Central memory CD4-positive, alpha-beta T cell (primary cell): ENCODE results near the gene TUBB2A.
A peak's percentile ranks its signal among the peaks of the same experiment; 100 is the strongest.
"Not testable (repeated sequence)": the region's sequence is repeated elsewhere in the genome, so short reads cannot be mapped to it uniquely, and the experiment has no call there.

Experiments
- DNase-seq: peaks from one replicate; pipeline ENCODE4 v3.0.0; 2022
- total RNA-seq, 3 experiments: gene quantifications; one replicate each; lab custom pipeline; 2026; lab: John Stamatoyannopoulos, UW

The TUBB2A gene
- 3.3 to 77.2 (median 5.6) reads per million in 3 experiments for total RNA-seq

DNA sequence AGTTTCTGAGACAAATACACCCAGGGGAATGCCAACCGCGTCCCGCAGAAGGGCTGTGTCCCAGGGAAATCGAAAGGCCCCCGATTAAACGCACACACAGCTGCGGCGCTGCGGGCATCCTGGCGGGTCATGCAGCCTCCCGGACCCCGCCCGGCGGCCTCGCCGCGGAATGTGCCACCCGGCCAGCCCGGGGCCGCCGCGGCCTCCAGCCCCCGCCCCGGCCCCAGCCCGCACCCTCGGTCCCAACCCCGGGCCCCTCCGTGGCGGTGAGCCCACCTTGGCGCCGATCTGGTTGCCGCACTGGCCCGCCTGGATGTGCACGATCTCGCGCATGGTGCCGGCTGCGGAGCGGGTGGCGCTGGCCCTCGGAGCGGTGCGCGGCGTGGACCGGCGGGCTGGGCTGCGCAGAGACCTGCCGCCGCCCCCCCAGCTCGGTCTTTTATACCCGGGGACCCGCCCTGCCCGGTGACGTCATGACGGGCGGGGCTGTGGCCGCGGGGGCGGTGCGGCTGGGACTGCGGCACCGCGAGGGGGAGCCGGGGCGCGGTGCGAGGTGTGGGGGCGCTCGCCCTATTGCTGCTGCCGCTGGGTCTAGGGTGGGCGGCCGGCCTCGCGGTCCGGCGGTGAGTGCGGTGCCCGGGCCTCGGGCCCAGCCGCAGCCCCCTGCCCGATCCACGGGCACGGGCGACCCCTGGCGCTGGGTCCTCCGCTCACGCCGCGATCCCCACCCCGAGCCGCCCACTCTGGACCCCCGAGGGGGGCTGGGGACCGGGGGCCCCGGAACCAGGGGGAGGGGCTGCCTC is at the start of gene TUBB2A:
TSS of gene TUBB2A (minus strand) at position 414 of the 803 bp plus-strand sequence. CDS start at position 333, 81 bp downstream.
- DNase-seq, result peak; percentile 90

DNA sequence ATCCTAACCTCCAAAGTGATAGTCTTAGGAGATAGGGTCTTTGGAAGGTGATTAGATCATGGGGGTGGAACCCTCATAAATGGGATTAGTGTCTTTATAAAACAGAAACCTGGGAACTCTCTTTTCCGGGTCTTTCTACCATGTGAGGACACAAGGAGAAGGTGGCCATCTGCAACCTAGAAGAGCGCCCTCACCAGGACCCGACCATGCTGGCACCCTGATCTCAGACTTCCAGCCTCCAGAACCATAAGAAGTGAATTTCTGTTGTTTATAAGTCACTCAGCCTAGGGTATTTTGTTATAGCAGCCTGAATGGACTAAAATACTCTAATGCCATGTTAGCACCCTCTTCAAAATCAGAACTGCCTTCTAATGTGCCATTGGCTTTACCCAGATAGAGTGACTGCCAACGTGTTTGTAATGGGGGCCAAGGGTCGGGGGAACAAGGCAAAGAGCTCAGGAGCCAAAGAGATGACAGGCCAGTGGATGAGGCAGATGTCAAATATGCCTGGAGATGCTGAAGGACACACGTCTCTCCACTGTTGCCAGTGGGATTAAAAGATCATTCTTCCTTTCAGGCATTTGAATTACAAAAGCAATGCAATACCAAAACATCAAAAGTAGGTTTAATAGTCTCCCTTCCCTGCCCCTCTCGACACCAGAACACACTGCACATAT is 49.1 kb upstream of the TUBB2A start:
- DNase-seq, result no peak

DNA sequence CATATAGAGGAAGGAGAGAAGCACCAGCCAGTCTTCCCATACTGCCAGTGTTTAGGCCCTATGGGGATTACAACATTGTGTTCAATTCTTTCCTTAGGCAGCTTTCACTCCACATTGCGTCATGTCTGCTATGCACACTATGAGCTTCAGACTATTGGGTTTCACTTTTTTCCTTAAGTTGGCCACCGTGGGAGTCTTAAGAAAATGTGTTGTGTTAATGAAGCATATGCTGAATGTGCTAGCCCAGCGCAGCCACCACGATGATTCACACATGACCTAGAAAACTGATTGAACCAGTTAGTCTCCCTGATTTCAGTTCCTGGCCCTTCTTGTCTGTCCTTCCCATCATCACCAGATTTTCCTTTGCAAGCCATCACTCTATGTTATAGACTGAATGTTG is 48.6 kb upstream of the TUBB2A start:
- DNase-seq, result no peak

DNA sequence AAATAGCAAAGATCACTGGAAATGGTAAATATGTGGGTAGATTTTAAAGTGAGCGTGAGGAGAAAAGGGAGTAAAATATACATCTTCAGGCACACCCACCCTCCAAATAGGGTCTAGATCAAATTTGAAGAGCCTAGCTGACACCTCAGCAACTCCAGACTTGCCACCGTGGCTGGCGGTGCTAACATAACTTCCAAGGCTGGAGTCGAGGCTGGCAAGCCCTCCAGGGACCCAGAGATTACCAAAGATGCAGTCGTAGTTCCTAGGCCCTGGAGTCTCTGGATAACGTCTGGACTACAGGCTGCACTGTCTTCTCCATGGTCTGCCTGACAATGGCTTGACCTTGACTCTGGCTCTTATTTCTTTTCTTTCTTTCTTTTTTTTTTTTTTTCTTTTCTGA is 47.6 kb upstream of the TUBB2A start:
- no peak for DNase-seq

DNA sequence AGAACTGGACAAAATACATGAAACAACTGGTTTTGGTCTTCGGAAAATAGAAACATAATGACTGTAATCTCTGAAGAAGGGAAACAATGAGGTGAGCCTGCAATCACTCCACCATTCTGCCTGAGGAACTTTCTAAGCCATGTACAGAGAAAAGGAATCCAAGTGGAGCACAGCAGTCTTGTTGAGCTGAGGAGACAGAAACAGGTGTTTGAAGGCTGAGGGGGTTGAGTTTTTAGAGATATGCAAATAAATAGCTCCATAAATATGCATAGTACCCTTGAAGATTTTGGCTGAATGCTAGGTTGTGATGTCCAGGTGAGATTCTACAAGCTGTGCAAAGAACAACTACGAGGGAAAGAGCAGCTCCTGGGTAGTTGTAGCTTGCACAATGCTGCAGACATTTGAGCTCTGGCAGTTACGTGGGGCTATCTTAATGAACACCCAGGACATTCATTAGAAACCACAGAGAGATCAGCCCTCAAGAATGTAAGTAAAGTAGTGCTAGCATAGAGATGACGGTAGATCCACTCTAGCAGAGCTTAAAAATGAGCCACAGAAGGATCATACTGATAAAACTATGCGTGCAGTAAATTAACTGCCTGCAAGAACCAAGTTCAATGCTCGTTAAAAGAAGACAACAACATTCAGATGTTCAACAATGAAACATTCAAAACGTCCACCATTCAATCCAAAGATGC is 45.8 kb upstream of the TUBB2A start:
- DNase-seq, result no peak

DNA sequence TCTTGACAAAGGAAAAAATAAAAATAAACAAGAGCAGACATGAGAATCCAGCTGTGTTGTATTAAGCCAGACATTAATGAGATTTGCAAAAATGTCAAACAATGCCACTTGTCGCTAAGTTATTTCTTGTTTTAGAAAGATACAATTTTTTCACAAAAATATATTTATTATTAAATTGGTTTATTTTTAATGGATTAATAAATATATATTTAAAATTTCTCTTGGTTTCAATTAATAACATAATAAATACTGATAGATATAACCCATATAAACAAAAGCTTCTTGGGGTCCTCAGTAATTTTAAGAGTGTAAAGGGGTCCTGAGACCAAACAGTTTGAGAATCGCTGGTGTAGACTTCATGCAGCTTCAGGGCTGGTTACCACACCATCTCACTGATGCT is 44.0 kb upstream of the TUBB2A start:
- DNase-seq, result no peak

DNA sequence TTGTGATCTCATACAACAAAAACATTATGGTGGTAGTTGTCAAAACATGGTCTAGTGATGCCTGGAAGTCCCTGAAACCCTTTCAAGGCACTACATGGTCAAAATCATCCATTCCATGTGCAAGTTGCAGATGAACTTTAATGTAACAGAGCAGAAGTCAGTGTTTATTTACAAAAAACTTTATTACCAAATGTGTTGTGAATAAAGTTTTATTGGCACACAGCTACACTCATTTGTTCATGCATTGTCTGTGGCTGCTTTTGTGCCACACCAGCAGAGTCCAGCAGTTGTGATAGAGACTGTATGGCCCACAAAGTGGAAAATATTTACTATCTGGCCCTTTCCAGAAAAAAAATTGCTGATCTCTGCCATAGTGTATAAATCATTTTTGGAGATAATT is 43.3 kb upstream of the TUBB2A start:
- no peak for DNase-seq

DNA sequence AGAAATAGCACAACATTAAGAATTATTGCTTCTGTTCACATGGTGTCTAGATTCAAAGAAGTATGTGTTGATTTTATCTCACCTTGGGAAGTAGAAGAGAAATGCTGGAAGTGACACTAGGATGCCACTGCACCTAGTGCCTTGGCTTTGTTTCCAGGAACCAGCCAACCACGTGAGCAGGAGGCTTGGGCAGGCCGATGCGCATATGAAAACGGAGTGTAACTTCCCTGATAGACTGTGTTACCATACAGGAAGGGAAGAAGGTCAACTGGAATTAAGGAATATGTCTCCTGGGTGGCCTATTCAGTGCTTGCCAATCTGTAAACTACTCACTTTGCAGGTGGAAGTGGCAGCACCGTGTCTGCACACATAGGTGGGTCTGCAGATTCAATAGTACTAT is 42.0 kb upstream of the TUBB2A start:
- no peak for DNase-seq

DNA sequence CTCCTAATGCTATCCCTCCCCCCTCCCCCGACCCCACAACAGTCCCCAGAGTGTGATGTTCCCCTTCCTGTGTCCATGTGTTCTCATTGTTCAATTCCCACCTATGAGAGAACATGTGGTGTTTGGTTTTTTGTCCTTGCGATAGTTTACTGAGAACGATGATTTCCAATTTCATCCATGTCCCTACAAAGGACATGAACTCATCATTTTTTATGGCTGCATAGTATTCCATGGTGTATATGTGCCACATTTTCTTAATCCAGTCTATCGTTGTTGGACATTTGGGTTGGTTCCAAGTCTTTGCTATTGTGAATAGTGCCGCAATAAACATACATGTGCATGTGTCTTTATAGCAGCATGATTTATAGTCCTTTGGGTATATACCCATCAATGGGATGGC is 40.4 kb upstream of the TUBB2A start:
- not testable (repeated sequence) for DNase-seq

DNA sequence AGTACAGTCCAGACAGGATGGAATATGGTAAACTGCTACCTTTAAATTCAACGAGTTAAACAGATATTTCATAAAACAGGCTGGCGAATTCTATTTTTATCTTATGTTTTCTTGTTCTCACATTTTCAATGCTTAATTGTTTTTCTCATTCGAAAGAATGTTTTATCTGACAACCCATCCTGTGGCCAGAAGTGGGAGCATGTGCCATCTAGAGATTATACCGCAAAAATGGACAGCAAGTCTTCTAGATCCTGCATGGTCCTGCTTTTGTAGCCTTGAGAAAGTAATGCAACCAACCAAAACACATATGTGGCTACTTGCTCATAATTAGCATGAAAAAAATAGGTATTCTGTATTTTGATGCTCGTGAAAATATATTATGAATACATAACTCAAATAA is 39.4 kb upstream of the TUBB2A start:
- no peak for DNase-seq

DNA sequence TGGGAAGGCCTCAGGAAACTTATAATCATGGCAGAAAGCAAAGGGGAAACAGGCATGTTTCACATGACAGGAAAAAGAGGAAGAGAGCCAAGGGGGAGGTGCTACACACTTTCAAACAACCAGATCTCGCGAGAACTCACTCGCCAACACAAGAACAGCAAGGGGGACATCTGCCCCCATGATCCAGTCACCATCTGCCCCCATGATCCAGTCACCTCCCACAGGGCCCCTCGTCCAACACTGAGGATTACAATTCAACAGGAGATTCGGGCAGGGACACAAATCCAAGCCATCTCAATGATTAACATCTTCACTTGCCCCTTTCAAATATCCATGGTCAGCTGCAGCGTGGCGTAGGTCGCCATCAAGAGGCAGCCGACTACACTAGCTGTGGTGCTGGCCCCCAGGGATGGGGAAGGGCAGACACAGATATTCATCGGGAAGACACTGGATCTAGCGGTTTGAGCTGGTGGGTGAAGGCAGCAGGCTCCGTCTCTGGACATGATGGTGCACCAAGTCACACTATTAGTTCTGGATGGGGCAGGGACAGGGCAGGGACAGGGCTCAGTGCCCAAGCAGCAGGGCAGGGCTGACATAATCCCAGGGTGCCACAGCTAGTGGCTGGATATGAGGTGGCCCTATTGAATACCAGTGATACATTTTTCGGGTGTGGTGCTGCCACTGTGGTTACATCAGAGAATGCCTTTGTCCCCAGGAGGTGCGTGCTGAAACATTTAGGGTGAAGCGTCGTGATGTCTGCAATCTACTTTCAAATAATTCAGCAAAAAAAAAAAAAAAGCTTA is 38.6 kb upstream of the TUBB2A start:
- DNase-seq, result no peak

DNA sequence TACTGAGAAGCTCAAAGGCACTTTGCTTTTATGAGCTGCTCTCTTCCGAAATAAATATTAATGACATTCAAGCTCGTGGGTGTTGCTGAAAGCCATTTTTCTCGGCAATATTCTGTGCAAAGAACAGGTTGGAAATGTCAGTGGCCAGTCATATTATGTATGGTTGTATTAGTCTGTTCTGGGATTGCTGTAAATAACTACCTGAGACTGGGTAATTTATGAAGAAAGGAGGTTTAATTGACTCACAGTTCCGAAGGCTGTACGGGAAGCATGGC is 38.0 kb upstream of the TUBB2A start:
- DNase-seq, result no peak

DNA sequence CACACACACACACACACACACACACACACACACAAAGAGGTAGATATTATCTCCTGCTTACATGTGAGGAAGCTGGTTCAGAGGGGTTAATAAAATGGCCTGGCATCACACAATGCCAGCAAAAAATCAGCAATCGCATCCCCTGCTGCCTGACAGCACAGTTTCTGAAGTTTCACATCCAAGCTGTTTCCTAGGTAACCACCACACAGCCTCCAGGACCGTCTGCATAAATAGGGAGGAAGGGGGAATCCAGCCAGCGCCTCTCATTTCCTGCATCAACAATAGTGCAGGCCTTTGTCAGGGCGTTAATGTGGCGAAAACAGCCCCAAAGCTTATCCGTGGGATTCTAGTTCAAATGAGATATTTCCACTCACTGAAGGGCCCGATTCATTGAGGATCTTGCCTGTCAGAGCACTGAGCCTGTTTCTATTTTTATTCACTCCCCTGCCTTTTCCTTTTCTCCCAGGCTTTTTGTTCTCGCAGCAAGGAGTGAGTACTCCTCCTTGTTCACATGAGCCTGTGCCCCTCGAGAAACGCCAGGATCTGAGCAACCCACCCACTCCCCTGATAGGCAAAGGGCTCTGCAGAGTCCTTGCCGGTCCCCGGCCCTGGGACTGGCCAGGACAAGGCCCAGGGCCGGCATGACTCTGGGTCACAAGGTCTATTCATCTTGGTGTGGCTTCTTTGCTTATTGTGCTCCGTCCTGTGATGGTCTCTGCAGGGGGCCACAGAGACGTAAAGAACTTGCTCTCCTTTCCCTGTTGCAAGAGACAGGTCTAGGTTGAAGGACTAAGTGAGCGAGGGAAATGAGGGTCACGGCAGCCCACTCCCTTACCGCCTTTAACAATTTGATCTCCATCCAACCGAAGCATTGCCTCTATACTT is 37.4 kb upstream of the TUBB2A start:
- no peak for DNase-seq

DNA sequence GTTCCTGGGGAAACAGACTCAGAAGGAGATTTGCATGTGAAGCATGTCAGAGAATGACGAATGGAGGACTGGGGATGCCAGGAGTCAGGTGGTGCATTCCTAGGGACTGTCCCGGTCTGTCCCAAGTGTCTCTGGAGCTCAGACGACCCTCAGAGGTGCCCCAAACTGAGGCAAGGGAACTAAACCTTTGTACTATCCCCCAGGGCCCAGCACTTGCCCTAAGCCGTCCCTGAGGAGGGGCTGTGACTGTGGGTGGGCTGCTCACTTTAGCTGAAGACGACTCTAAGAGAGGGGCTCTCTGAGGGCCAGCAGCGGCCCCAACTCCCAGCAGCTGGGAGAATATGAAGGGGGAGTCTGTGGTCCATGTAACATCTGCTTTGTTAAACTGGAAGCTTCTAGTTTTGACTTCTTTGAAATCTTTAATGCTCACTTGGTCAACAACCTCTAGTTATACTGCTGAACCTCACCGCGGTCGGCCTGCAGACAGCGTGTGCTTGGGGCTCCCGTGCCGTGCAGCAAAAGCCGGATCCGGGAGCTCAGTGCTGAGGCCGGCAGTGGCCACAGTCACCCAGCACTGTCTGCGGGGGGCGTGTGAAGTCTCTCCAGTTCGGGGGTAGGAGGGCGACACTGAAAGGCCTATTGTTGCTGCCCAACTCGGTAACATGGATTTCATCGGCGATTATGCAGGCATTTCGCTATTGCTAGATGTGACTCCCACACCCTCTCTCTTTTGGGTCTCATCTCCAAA is 35.9 kb upstream of the TUBB2A start:
- no peak for DNase-seq

DNA sequence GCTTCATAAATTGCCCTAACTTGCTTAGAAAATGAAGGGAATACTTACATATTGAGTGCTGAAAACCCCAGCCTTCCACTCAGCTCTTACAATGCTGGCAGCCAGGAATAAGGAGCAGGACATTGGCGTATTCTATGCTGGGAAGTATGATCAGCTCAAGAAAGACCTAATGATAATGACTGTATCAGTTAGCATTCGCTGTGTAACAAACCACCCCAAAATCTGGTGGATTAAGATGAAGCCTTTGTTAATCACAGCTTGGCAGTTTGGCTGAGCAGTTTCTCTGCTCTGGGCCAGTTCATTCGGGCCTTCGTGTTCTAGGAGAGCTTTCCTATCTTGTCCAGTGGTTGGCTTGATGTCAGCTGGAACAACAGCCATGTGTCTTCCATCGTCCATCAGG is 33.4 kb upstream of the TUBB2A start:
- no peak for DNase-seq

DNA sequence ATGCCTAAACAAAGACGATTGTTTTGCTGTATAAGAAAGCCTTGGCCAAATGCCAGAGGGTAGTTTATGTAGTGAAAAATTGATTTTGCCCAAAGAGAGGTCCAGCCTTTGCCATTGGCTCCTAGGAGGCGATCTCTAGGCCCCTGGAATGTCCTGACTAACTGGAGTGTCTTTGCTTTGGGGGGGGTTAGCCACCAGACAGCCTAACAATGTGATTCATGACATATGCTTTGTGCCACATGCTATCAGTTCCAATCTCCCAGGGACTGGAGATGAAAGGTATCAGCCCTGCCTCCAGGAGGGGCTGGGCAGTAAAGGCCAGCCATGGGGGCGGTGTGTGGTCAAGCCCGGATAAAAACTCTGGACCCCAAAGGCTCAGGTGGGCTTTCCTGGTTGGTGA is 32.7 kb upstream of the TUBB2A start:
- DNase-seq, result no peak

DNA sequence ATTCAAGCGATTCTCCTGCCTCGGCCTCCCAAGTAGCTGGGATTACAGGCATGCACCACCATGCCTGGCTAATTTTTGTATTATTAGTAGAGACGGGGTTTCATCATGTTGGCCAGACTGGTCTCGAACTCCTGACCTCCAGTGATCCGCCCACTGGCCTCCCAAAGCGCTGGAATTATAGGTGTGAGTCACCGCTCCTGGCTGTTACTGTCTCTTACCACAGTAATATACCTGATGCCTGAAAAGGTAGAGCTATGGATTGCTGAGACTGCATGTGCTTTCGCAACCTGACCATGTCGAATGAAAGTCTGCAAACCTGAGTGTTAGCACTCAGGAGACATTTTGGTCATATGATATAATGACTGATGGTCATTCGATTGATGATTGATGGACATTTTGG is 31.8 kb upstream of the TUBB2A start:
- DNase-seq, result not testable (repeated sequence)

DNA sequence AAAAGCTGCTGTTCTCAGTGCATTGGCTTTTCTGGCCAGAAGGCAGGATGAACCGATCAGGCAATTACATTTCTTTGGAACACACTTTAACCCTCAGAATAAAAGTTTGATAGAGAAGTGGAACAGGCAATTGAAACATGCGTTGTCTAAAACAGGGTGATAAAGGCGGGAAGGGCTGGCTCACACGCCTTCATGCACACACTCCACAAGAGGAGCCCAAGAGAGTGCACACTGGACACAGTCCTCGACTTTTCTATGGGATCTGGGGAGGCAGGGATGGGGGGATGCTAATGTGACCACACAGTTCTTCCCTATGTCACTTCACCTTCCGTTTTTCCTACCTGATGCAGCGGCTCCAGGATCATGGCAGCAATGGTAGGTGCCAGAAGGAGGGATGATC is 30.9 kb upstream of the TUBB2A start:
- DNase-seq, result no peak

DNA sequence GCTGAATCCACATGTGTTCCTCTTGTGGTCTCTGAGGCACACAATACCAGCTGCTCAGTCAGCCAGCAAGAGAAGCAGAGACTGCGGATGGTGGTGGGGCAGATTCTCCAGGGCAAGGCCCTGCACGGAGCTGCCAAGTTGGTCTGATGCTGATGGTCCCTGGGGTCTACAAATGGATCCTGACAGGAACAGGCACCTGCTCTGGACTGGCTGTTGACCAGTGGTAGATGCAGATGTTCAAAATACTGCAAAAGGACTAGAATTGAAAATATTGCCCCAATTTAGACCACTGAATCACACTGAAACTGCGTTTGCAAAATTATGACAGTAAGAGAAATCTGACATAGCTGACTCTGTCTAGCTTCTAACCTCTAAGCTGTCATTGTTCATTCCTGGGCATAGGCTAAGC is 29.6 kb upstream of the TUBB2A start:
- no peak for DNase-seq

DNA sequence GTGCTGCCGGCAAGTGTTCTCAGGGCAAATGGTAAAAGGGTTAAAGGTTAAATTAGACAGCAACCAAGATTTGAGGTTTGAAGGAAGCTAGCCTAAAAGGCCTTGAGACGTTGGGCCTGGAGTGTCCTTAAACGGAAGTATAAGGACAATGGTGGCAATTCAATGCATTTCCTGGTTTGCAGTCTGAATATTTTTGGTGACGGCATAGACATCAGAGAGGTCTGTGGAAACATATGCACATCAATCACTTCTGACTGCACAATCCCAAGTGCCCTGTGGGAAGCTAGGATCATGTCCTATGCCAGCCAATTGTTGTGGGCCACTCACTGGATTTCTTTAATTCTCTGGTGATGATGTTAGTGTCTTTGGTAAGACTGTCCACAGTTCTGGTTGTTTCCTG is 25.7 kb upstream of the TUBB2A start:
- no peak for DNase-seq

DNA sequence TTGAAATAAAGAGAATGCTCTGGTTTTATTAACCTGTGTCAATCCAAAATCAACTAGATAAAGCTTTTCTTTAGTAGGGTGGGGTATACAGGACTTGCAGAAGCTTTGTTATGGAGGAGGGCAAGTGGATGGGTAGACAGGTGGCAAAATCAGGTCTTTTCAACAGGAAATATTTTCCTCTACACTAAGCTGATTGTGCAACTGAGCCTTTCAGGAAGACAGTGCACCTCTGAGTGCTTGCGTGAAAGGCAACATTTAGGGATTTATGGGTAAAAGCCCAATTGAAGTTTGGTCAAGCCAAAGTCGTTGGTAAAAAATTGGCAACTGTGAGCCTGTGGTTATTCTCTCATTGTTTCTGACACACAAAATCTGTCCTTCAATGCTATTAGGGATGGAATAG is 23.8 kb upstream of the TUBB2A start:
- DNase-seq, result no peak
